ENCODE measurements around the gene EVX1.

The EVX1 gene

GRCh38 chr7:27205325-27206280 lies 37.0 kb upstream of the EVX1 start:
- DNase-seq, result no peak

GRCh38 chr7:27207348-27207985 lies 35.1 kb upstream of the EVX1 start:
- no peak for DNase-seq

GRCh38 chr7:27208998-27209397 lies 33.6 kb upstream of the EVX1 start:
- no peak for DNase-seq

GRCh38 chr7:27209933-27210440 lies 32.6 kb upstream of the EVX1 start:
- DNase-seq, result no peak

GRCh38 chr7:27210441-27211083 lies 32.0 kb upstream of the EVX1 start:
- DNase-seq, result no peak

GRCh38 chr7:27211084-27211446 lies 31.5 kb upstream of the EVX1 start:
- DNase-seq, result no peak

- DNase-seq, result no peak
These were observed 30.8 kb upstream of the EVX1 start for GRCh38 chr7:27211764-27212204.

- DNase-seq, result no peak
These were observed 29.8 kb upstream of the EVX1 start for GRCh38 chr7:27212497-27213432.

- no peak for DNase-seq
These were observed 29.0 kb upstream of the EVX1 start for GRCh38 chr7:27213433-27214238.

- DNase-seq, result no peak
These were observed 28.2 kb upstream of the EVX1 start for GRCh38 chr7:27214239-27214950.

- DNase-seq, result no peak
These were observed 27.2 kb upstream of the EVX1 start for GRCh38 chr7:27215356-27215755.

- DNase-seq, result no peak
These were observed 24.7 kb upstream of the EVX1 start for GRCh38 chr7:27217951-27218350.

GRCh38 chr7:27219821-27220220 lies 22.8 kb upstream of the EVX1 start:
- no peak for DNase-seq

GRCh38 chr7:27220440-27220955 lies 22.1 kb upstream of the EVX1 start:
- DNase-seq, result no peak

GRCh38 chr7:27221201-27221797 lies 21.3 kb upstream of the EVX1 start:
- no peak for DNase-seq

GRCh38 chr7:27223941-27224575 lies 18.5 kb upstream of the EVX1 start:
- DNase-seq, result no peak

- DNase-seq, result no peak
These were observed 17.3 kb upstream of the EVX1 start for GRCh38 chr7:27224983-27225934.

- DNase-seq, result no peak
These were observed 13.2 kb upstream of the EVX1 start for GRCh38 chr7:27229448-27229847.

All from NK-92 treated with Interleukin-12 subunit alpha and Interleukin-12 subunit beta, amount 100 ng/mL, for 24 hours (cell line).